GM12878 (cell line): Measurements from ENCODE around the gene GINS2. TPM values are rescaled to one million over a fixed set of nuclear protein-coding genes. Genes with fewer than 3 reads are reported as not detected.

ENCODE experiments used
- ATAC-seq: fragments of 200-7000 bp; cut with Tn5 transposase; 3 replicates; pipeline ENCODE4 v1.9.1; 2020; ENCODE audit warnings: mild to moderate bottlenecking, moderate library complexity
- BruUV-seq: library from RNA; stranded (reverse); fragments of 400-500 nt; replicated peaks from 2 replicates; lab custom pipeline; 2021; lab: Mats Ljungman, UMichigan
- CTCF ChIA-PET: fragments of 300-600 bp; sonication (Branson Sonifier 250); formaldehyde crosslinking; extraction: SDS; loops from one replicate; lab custom pipeline; 2021; ENCODE audit warnings: inconsistent platforms; lab: Yijun Ruan, JAX
- POLR2A ChIA-PET: fragments of 350-600 bp; formaldehyde crosslinking; extraction: SDS; loops from one replicate; lab custom pipeline; 2021; ENCODE audit warnings: inconsistent platforms; lab: Charles Lee
- RAD21 ChIA-PET: fragments of 300-600 bp; sonication (Branson Sonifier 250); formaldehyde crosslinking; loops from one replicate; lab custom pipeline; 2023; ENCODE audit warnings: antibody characterized with exemption; ENCODE audit not compliant: unreplicated experiment; lab: Charles Lee
- SMC1A ChIA-PET: fragments of 300-600 bp; sonication (Branson Sonifier 250); formaldehyde crosslinking; loops from one replicate; lab custom pipeline; 2023; ENCODE audit not compliant: unreplicated experiment, uncharacterized antibody; lab: Charles Lee
- DNase-seq: peaks from one replicate; pipeline ENCODE4 v3.0.0-alpha.2; 2011; ENCODE audit warnings: low read depth, low spot score
- FAIRE-seq: peaks from 3 replicates; lab custom pipeline; 2011; peaks lifted over from hg19 to GRCh38; lab: Jason Lieb, UNC
- H2AFZ ChIP-seq: 2 replicates; pipeline ENCODE4 v1.6.0; 2011; ENCODE audit warnings: low read depth, low read length, control low read depth; ENCODE audit not compliant: control insufficient read depth
- H3K27ac ChIP-seq: 2 replicates; pipeline ENCODE4 v1.5.1; 2011; ENCODE audit warnings: control low read depth; ENCODE audit not compliant: control insufficient read depth, insufficient read depth
- H3K27me3 ChIP-seq, 2 experiments: replicated peaks in 1 of 2; 2 replicates each; pipeline versions ENCODE4 v1.6.0 to v1.6.1; 2011; ENCODE audit warnings: low read length in 1 of 2; ENCODE audit not compliant: control insufficient read depth in 2 of 2, insufficient read depth in 2 of 2
- H3K36me3 ChIP-seq, 2 experiments: 2 replicates each; pipeline ENCODE4 v1.5.1; 2011; ENCODE audit warnings: low read length in 1 of 2; ENCODE audit not compliant: control insufficient read depth in 2 of 2, insufficient read depth in 2 of 2
- H3K4me1 ChIP-seq: 2 replicates; pipeline ENCODE4 v1.6.1; 2011; ENCODE audit warnings: mild to moderate bottlenecking, low read length, moderate library complexity, mixed read lengths; ENCODE audit not compliant: control insufficient read depth, insufficient read depth
- H3K4me2 ChIP-seq: 2 replicates; pipeline ENCODE4 v1.6.0; 2011; ENCODE audit warnings: control low read depth; ENCODE audit not compliant: control insufficient read depth, insufficient read depth
- H3K4me3 ChIP-seq: fragments of 200-600 bp; sonication (generic); 2 replicates; pipeline ENCODE4 v1.5.1; 2016
- H3K79me2 ChIP-seq: 2 replicates; pipeline ENCODE4 v1.6.0; 2011; ENCODE audit warnings: low read length; ENCODE audit not compliant: control insufficient read depth, insufficient read depth
- H3K9ac ChIP-seq: 2 replicates; pipeline ENCODE4 v1.8.0; 2011; ENCODE audit warnings: low read length, control low read depth, mixed read lengths; ENCODE audit not compliant: control insufficient read depth, insufficient read depth
- H3K9me3 ChIP-seq: replicated peaks from 3 replicates; pipeline ENCODE4 v1.5.1; 2011; ENCODE audit warnings: mild to moderate bottlenecking, low read length; ENCODE audit not compliant: control insufficient read depth, insufficient read depth
- H4K20me1 ChIP-seq: 2 replicates; pipeline ENCODE4 v1.6.0; 2011; ENCODE audit not compliant: control insufficient read depth, insufficient read depth
- BCL11A ChIP-seq: IDR thresholded peaks from 2 replicates; pipeline ENCODE4 v1.6.1; 2011; ENCODE audit warnings: low read depth, low read length
- BRCA1 ChIP-seq: IDR thresholded peaks from 2 replicates; pipeline ENCODE4 v1.6.1; 2011; ENCODE audit warnings: low read depth, low read length, improper control_type of control experiment
- E2F4 ChIP-seq: IDR thresholded peaks from 2 replicates; pipeline ENCODE4 v1.6.1; 2012; ENCODE audit warnings: low read depth, low read length, improper control_type of control experiment
- MEF2B ChIP-seq: fragments of 450-650 bp; IDR thresholded peaks from 2 replicates; pipeline ENCODE4 v1.6.1; 2018; ENCODE audit warnings: mild to moderate bottlenecking, moderate library complexity; ENCODE audit not compliant: partially characterized antibody, poor library complexity, severe bottlenecking
- NFXL1 ChIP-seq: fragments of 450-650 bp; IDR thresholded peaks from 2 replicates; pipeline ENCODE4 v1.6.1; 2017; ENCODE audit warnings: antibody characterized with exemption, mild to moderate bottlenecking, borderline replicate concordance
- NKRF ChIP-seq: fragments of 450-650 bp; conservative IDR thresholded peaks from 2 replicates; pipeline ENCODE4 v1.6.1; 2017; ENCODE audit warnings: mild to moderate bottlenecking, moderate library complexity
- PAX5 ChIP-seq: IDR thresholded peaks from 2 replicates; pipeline ENCODE4 v1.6.1; 2011; ENCODE audit warnings: low read depth, low read length, borderline replicate concordance
- POLR2AphosphoS2 ChIP-seq: IDR thresholded peaks from 2 replicates; pipeline ENCODE4 v1.6.1; 2011; ENCODE audit warnings: low read depth, mild to moderate bottlenecking, low read length, improper control_type of control experiment, moderate library complexity
- SIN3A ChIP-seq: IDR thresholded peaks from 2 replicates; pipeline ENCODE4 v1.6.1; 2012; ENCODE audit warnings: low read depth, low read length, improper control_type of control experiment
- SIX5 ChIP-seq: IDR thresholded peaks from 2 replicates; pipeline ENCODE4 v1.6.1; 2011; ENCODE audit warnings: mild to moderate bottlenecking, low read depth, low read length, moderate library complexity; ENCODE audit not compliant: severe bottlenecking
- SP1 ChIP-seq: IDR thresholded peaks from one replicate; pipeline ENCODE4 v1.6.1; 2011; ENCODE audit warnings: low read depth, low read length
- whole genome bisulfite sequencing: methylation state at CpG from one replicate; pipeline ENCODE4 v1.1.6; 2016; ENCODE audit warnings: low lambda C conversion rate; ENCODE audit not compliant: insufficient replicate concordance, insufficient coverage; ENCODE audit errors: missing lambda C conversion rate; 5-methylcytosine and 5-hydroxymethylcytosine counted together
- in situ Hi-C: fragments of 300-500 bp; cut with MboI; formaldehyde crosslinking; loops from 9 replicates; pipeline ENCODE4 v1.14.3; 2018; ENCODE audit warnings: mixed read lengths
- intact Hi-C: fragments of 100-400 bp; cut with micrococcal nuclease; formaldehyde crosslinking; loops from one replicate; pipeline ENCODE4 v1.14.2; 2022; ENCODE audit not compliant: unreplicated experiment
- polyA plus RNA-seq, 11 experiments: library from polyadenylated mRNA; depleted of rRNA in 4 of 11; unstranded in 6 of 11; stranded (reverse) in 5 of 11; fragments of >200 nt; fragmentation: Nextera tagmentation in 4 of 11; fragmentation: Illumina TruSeq in 1 of 11; extraction: Ambion mirVana in 4 of 11; extraction: Trizol in 1 of 11; gene quantifications; 1 replicate in 1 of 11; 2 replicates in 10 of 11; pipeline versions ENCODE4 v1.2.1 to v1.2.3, GENCODE V29; 2011 to 2016; ENCODE audit warnings: inconsistent platforms in 2 of 11, missing spikeins in 2 of 11, low read depth in 1 of 11
- total RNA-seq, 4 experiments: library from RNA; depleted of rRNA in 3 of 4; stranded (reverse); fragments of >200 nt in 3 of 4; fragmentation: Illumina TruSeq in 1 of 4; extraction: Trizol in 1 of 4; gene quantifications; 2 replicates each; pipeline versions ENCODE4 v1.2.1 to v1.2.3, GENCODE V29; 2013 to 2021

GINS2 gene
- total and polyA plus RNA-seq, 10 of the 15 experiments (the other 5 are each of a cell fraction or from before 2014, with no cell fraction given), result 42.7 to 90.8 (median 57.0) TPM

GRCh38 chr16:85637808-85638647, 50.7 kb downstream of the GINS2 start (continued):
- TF ChIP-seq E2F4, result no peak
- TF ChIP-seq, all 136 proteins: peak for 0

- no peak for DNase-seq
- intact Hi-C loops (no loop called here), in situ Hi-C loops (no loop called here)
- no peak overlapping the region for H3K4me3 ChIP-seq
- H3K4me2 ChIP-seq, result no peak overlapping the region
- no peaks in the 10 kb centered on the region for H3K27me3 ChIP-seq
- RAD21 ChIA-PET, result interaction anchor here (1.1 kb wide), 1 partner anchor 21 kb away, joined by 5 read pairs; no protein-coding TSS in a partner anchor
- no peak for FAIRE-seq
- no peak overlapping the region for H3K9ac ChIP-seq
- no peaks in the 10 kb centered on the region for H3K4me1 ChIP-seq
- SMC1A ChIA-PET, result no interaction called here
- no TSS peak for BruUV-seq
- CTCF ChIA-PET, result interaction anchor here (1.0 kb wide), 1 partner anchor 49 kb away, joined by 5 read pairs; no protein-coding TSS in a partner anchor
- ATAC-seq, result no peak
- no peak overlapping the region for H2AFZ ChIP-seq
- no peak for TF ChIP-seq SIX5
- no peak for TF ChIP-seq NFXL1
- TF ChIP-seq SIN3A, result no peak
- no peak for TF ChIP-seq POLR2AphosphoS2
- TF ChIP-seq NKRF, result no peak
- TF ChIP-seq SP1, result no peak
- no peak for TF ChIP-seq BRCA1
- no peak for TF ChIP-seq BCL11A
- TF ChIP-seq MEF2B, result no peak
- TF ChIP-seq PAX5, result no peak
- H4K20me1 ChIP-seq, result no peaks in the 10 kb centered on the region; the same call in 1 of the 2 replicates
- H3K9me3 ChIP-seq, result no peaks in the 10 kb centered on the region
- peaks cover 0 to 39% of the 10 kb centered on the region in 2 experiments; a peak in 3 of 4 replicates for H3K36me3 ChIP-seq
- POLR2A ChIA-PET, result no interaction called here
- no peak overlapping the region for H3K27ac ChIP-seq
- no peaks in the 10 kb centered on the region; the same call in none of the 2 replicates for H3K79me2 ChIP-seq
- WGBS, result 88% methylated on average over 36 of the region's 36 CpGs
Measured at GRCh38 chr16:85637061-85637807, 51.5 kb downstream of the GINS2 start.
